IPS-18c (cell line): ENCODE data around the gene TRIM67.

Experiments
- H3K4me3 ChIP-seq: 2 replicates; pipeline ENCODE4 v1.7.0; 2013; ENCODE audit warnings: low read depth, mild to moderate bottlenecking, low read length, moderate library complexity; ENCODE audit not compliant: insufficient read depth
- H3K9me3 ChIP-seq: one replicate; pipeline ENCODE4 v1.6.1; 2013; ENCODE audit warnings: mild to moderate bottlenecking, low read length, moderate library complexity; ENCODE audit not compliant: control insufficient read depth, insufficient read depth

Gene TRIM67

DNA sequence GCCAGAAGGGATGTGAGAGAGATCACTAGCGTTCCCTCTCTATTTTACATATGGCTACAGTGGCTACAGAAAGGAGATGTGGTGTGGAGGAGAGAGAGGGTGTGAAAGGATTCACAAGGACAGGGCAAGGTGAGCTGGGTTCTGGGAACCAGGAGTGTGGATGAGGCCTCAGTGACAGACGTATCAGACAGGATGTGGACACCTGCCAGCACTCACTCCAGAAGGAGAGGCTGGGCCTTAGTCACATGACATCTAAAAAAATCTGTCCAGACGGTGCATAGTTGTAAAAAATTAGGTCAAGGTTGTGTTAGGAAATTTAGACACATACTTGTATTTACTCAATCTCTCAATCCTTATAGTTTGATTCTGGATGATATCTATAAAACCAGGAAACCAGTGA is 10.6 kb downstream of the TRIM67 start:
- H3K4me3 ChIP-seq, result no peak overlapping the region
- no peaks in the 10 kb centered on the region for H3K9me3 ChIP-seq

GRCh38 chr1:231176421-231176820 is 14.6 kb downstream of the TRIM67 start:
- no peak overlapping the region for H3K4me3 ChIP-seq

GRCh38 chr1:231177226-231177625 is 15.4 kb downstream of the TRIM67 start:
- Histone ChIP-seq H3K9me3 (no peaks in the 10 kb centered on the region), H3K4me3 (no peak overlapping the region)

More at GRCh38 chr1:231176421-231176820, 14.6 kb downstream of the TRIM67 start:
- H3K9me3 ChIP-seq, result no peaks in the 10 kb centered on the region

DNA sequence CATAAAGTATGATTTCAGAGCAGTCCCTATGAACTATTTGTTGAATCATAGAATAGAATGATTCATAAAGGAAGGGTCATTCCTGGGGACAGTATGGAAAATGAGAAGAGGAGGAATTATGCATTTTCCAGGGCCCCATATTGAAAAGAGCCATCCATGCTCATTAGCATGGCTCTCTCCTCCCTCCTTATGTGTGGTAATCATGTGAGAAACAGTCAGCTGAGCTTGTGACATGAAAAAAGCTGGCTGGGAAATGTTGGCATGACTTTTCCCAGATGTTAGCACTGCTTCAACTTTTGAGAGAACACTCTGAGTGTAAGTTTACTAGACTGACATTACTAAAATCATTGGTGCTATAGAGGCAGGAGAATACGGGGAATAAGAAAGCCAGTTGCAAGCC is 16.1 kb downstream of the TRIM67 start:
- Histone ChIP-seq H3K9me3 (no peaks in the 10 kb centered on the region), H3K4me3 (no peak overlapping the region)

DNA sequence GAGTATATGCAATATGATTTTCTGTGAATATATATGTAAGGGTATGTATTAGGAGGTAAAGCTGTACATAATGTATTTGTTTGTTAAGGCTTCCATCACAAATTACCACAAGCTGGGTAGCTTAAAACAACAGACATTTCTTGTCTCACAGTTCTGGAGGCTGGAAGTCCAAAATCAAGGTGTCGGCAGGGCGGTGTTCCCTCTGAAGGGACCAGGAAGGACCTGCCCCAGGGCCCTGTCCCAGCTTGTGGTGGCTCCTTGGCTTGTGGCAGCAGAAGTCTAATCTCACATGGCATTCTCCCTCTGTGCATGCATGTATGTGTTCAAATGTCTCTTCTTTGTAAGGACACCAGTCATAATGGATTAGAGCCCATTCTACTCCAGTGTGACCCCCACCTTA is 17.1 kb downstream of the TRIM67 start:
- Histone ChIP-seq H3K4me3 (no peak overlapping the region), H3K9me3 (no peaks in the 10 kb centered on the region)

GRCh38 chr1:231180034-231180433 is 18.2 kb downstream of the TRIM67 start:
- H3K4me3 ChIP-seq, result no peak overlapping the region
- H3K9me3 ChIP-seq, result no peaks in the 10 kb centered on the region

GRCh38 chr1:231181271-231181670 is 19.4 kb downstream of the TRIM67 start:
- no peak overlapping the region for H3K4me3 ChIP-seq
- no peaks in the 10 kb centered on the region for H3K9me3 ChIP-seq

DNA sequence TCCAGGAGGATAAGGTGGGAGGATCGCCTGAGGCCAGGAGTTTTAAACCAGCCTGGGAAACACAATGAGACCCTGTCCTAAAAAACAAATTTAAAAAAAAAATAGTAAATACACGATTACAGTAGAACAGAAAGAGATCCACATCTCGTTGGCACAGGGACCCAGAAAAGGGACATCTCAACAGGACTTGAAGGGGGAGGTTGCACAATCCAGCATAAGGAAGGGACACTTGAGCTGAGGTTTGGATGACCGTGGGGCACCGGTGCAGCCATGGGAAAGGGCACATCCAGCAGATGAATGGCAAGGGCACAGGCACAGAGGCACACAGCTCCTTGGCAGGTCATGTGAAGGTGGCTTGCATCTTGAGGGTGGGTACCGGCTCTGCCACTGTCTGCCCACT is 20.5 kb downstream of the TRIM67 start:
- H3K4me3 ChIP-seq, result no peak overlapping the region

GRCh38 chr1:231183639-231184590 is 22.1 kb downstream of the TRIM67 start:
- Histone ChIP-seq H3K4me3 (no peak overlapping the region), H3K9me3 (no peaks in the 10 kb centered on the region)

More for the DNA sequence above, 20.5 kb downstream of the TRIM67 start:
- H3K9me3 ChIP-seq, result no peaks in the 10 kb centered on the region

- Histone ChIP-seq H3K4me3 (no peak overlapping the region; the same call in 1 of the 2 replicates), H3K9me3 (no peaks in the 10 kb centered on the region)
These were observed 23.0 kb downstream of the TRIM67 start for GRCh38 chr1:231184891-231185290.

DNA sequence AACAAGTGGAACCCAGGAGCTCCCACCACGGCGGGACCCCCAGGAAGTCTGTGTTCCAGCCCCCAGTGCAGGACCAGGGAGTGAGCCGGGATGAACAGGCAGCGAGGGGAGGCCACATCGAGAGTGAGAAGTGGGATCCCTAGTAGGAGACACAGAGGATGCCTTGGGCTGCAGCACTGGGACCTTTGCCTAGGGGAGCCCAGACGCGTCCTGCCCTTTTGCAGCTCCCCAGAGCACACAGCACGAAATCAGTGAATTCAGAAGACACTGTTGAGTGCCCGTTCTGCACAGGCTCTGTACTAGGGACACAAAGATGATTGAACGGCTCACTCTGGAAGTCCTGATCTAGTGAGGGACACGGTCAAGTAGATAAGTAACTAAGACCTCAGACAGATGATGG is 23.5 kb downstream of the TRIM67 start:
- H3K4me3 ChIP-seq, result no peak overlapping the region
- no peaks in the 10 kb centered on the region for H3K9me3 ChIP-seq

DNA sequence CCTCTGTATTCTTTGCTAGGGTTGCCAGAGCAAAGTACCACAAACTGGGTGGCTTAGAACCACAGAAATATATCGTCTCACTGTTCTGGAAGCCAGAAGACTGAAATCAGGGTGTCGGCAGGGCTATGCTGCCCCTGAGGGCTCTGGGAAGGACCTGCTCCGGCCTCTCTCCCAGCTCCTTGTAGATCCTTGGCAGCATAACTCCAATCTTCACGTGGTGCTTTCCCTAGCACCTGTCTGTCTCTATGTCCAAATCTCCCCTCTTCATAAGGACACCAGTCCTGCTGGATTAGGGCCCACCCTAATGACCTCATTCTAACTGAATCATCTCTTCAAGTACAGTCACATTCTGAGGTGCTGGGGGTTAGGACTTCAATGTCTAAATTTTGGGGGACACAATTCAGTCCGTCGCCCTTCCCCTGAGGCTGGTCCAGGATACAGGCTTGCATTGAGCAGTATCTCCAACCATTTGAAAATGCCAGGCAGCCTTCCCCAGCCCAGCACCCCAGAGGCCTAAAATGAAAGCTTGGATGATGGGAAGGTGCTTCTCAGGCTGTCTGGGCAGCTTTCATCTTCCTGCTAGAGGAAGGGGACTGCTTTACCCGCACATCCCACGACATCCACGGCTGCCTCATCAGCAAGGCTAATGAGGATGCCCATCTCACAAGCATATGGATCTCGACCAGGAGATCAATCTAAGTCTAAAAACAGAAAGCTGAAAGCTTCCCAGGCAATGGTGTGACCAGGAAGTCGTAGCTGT is 24.7 kb downstream of the TRIM67 start:
- no peak overlapping the region for H3K4me3 ChIP-seq

GRCh38 chr1:231187571-231187970 is 25.7 kb downstream of the TRIM67 start:
- Histone ChIP-seq H3K9me3 (no peaks in the 10 kb centered on the region), H3K4me3 (no peak overlapping the region)

More for the DNA sequence above, 24.7 kb downstream of the TRIM67 start:
- H3K9me3 ChIP-seq, result no peaks in the 10 kb centered on the region

DNA sequence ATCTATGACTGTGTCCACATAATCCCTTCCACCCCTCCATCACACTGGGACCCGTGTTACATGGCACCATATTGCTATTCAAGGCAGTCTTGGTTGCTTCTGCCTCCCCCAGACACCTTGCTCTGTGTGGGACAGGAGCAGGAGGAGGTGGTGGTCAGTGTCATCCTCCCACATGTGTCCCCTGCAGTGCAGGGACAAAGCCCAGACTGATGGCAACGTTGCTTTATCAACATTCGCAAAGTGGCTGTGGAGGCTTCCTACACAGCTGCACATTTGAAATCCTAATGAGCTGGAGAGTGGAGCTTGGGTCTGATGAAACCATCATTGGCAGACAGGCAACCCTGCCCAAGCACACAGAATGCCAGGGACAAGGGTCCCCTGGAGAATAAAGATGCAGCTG is 26.2 kb downstream of the TRIM67 start:
- H3K4me3 ChIP-seq, result no peak overlapping the region
- H3K9me3 ChIP-seq, result no peaks in the 10 kb centered on the region

DNA sequence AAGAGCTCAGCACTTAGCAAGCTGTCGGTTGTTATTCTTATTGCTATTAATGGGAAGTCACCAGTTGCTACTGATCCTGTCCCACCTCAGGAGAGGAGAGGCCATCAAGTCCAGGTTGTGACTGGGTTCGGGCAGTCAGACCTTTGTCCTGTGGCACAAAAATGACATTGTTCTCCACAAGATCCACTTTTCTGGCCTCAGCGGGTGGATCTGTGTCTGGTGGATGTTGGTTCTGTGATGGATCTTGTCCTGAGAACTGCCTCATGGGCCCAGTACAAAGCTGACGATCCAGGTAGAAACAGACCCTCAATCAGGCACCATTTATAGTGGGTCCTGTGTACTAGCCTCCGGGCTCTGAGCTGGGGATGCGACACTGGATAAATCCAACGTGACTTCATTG is 26.9 kb downstream of the TRIM67 start:
- H3K9me3 ChIP-seq, result no peaks in the 10 kb centered on the region

DNA sequence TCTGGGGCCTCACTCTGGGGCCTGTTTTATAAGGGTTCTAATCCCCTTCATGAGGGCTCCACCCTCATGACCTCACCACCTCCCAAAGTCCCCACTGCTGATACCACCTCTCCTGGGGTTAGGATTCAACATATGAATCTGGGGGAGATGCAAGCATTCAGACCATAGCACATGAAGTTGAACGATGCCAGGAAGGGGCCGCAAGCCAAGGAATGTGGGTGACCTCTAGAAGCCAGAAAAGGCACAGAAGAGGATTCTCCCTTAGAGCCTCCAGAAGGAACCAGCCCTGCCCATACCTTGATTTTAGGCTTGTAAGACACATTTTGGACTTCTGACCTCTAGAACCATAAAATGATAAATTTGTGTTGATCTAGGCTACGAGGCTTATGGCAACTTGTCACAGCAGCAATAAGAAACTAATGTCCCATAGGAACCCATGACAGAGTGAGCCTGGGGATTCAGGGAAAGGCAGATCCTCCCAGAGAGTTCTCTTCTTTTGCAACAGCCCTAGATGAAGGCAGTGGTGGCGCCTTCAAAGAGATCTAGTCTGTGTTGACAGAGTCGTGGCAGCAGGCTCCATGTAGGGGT is 27.9 kb downstream of the TRIM67 start:
- H3K9me3 ChIP-seq, result no peaks in the 10 kb centered on the region
- peak overlapping the region; percentile 3; the same call in 1 of the 2 replicates for H3K4me3 ChIP-seq

More for the DNA sequence above, 26.9 kb downstream of the TRIM67 start:
- no peak overlapping the region for H3K4me3 ChIP-seq

- H3K4me3 ChIP-seq, result no peak overlapping the region
These were observed 28.6 kb downstream of the TRIM67 start for GRCh38 chr1:231190456-231190855.

More at GRCh38 chr1:231190456-231190855, 28.6 kb downstream of the TRIM67 start:
- no peaks in the 10 kb centered on the region for H3K9me3 ChIP-seq
